GM10266 (cell line): Measurements from ENCODE around the gene MRGPRE.
"Not testable (repeated sequence)": the region's sequence is repeated elsewhere in the genome, so short reads cannot be mapped to it uniquely, and the experiment has no call there.

Experiments used
- DNase-seq: peaks from one replicate; pipeline ENCODE4 v3.0.0; 2012; ENCODE audit errors: extremely low spot score
- TF ChIP-seq, protein P1 (sequence below): IDR thresholded peaks from 2 replicates; pipeline ENCODE4 v1.5.1; 2012; ENCODE audit warnings: mild to moderate bottlenecking, low read depth; ENCODE audit not compliant: control insufficient read depth, insufficient read depth; ENCODE audit errors: missing control alignments

Gene MRGPRE

DNA sequence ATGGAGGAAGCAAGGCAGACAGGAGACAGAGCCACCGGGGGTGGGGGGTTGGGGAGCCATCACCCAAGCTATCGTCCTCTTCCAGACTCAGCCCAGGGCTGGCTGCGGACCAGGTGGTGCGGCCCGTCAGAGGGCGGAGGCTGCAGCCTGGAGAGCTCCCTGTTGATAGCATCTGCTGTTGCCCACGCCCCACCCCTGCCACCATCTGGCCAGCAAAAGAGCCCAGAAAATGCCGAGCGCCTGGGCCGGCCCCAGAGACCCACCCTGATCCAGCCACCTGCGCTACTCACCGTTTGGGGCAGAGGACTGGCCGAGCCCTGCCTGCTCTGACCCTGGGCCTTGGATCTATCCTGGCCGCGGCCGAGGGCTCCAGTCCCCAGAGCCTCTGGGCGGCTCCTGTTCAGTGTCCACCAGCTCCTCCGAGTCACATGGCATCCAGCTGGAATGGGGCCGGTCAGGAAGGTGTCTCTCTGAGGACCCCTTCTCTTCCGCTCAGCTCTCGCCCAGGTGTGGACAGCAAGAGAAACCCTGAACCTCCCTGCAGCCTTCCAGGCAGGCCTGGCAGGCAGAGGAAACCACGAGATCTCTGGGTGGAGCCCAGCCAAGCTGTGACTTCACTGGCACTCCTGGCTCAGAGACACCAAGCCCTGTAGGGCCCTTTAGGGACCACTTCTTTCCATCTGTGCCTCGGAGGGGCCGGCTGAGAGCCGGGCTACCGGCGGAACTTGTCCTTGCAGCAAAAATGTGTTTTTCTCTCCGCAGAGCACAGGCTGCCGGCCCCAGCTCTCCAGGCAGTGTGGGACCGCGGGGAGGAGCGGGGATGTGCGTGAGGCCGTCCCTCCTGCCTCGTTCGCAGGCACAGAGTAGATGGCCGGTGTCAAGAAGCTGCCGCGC, at the start of gene MRGPRE:
Gene MRGPRE, minus strand, starts transcription at position 567 of the 894 bp plus-strand sequence. CDS start 3,618 bp downstream, outside the sequence.
- TF ChIP-seq, protein P1, sequence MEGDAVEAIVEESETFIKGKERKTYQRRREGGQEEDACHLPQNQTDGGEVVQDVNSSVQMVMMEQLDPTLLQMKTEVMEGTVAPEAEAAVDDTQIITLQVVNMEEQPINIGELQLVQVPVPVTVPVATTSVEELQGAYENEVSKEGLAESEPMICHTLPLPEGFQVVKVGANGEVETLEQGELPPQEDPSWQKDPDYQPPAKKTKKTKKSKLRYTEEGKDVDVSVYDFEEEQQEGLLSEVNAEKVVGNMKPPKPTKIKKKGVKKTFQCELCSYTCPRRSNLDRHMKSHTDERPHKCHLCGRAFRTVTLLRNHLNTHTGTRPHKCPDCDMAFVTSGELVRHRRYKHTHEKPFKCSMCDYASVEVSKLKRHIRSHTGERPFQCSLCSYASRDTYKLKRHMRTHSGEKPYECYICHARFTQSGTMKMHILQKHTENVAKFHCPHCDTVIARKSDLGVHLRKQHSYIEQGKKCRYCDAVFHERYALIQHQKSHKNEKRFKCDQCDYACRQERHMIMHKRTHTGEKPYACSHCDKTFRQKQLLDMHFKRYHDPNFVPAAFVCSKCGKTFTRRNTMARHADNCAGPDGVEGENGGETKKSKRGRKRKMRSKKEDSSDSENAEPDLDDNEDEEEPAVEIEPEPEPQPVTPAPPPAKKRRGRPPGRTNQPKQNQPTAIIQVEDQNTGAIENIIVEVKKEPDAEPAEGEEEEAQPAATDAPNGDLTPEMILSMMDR: no peak
- DNase-seq: peak; percentile 7

GRCh38 chr11:3281146-3281545, 48.9 kb upstream of the MRGPRE start:
- not testable (repeated sequence) for DNase-seq

DNA sequence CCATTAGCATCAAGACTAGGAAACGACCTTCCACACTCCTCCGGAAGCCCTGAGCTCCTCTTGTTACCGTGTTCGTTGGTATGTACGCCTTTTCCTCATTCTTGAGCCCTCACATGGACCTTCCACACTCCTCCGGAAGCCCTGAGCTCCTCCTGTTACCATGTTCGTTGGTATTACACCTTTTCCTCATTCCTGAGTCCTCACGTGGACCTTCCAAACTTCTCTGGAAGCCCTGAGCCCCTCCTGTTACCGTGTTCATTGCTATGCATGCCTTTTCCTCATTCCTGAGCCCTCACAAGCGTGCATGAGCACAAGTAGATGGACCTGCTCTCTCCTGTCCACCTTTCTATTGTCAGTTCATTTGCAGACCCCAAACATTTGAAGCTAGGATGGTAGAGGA, 48.4 kb upstream of the MRGPRE start:
- not testable (repeated sequence) for DNase-seq

GRCh38 chr11:3278922-3279321, 46.7 kb upstream of the MRGPRE start:
- DNase-seq: not testable (repeated sequence)

DNA sequence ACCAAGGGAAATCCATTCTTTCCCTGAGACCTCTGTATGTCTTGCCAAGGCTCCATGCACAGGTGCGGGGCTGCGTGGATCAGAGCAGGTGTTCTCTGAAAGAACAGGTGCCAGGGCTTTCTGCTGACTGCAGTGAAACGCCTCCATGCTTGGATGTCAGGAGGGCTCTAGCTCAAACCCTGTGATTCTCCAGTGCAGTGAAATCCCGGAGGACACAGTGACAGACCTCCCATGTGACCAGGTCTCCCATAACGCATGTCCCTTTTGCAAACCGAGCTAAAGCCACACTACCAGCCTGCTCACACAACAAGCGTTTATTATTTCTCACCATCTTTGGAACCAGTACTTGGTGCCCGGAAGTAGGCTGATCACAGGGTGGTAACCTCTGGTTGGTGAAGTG, 41.4 kb upstream of the MRGPRE start:
- not testable (repeated sequence) for DNase-seq

DNA sequence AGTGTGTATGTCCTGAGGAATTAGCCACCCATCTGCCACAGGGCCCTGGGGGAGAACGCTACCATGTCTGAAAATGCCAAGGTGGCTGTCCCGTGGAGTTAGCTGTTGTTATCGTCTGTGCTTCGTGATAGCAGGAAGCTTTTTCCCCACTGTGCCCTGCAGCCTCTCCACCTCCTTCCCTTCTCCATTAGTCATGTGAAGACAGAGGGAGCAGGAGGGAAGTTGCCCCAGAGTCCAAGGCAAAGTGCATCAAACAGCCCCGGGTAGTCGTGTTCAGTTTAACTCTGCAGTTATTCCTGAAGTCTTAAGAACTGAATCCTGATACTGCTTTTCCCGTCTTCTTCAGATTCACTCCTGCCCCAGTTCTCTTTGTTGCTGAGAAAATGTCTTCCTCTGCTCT, 30.3 kb upstream of the MRGPRE start:
- DNase-seq: not testable (repeated sequence)

- DNase-seq: not testable (repeated sequence)
Measured at GRCh38 chr11:3261831-3262230, 29.6 kb upstream of the MRGPRE start.

- not testable (repeated sequence) for DNase-seq
Measured at GRCh38 chr11:3257509-3257908, 25.3 kb upstream of the MRGPRE start.

- not testable (repeated sequence) for DNase-seq
Measured at GRCh38 chr11:3255241-3255640, 23.0 kb upstream of the MRGPRE start.

- DNase-seq: not testable (repeated sequence)
Measured at GRCh38 chr11:3254773-3255172, 22.6 kb upstream of the MRGPRE start.

GRCh38 chr11:3245071-3245470, 12.9 kb upstream of the MRGPRE start:
- TF ChIP-seq, protein P1: no peak
- DNase-seq: no peak

- TF ChIP-seq, protein P1: no peak
- no peak for DNase-seq
Measured at GRCh38 chr11:3243880-3244279, 11.7 kb upstream of the MRGPRE start.
